GM21576 (cell line): ENCODE data around the gene POLR3E.
"Not testable (repeated sequence)": the region's sequence is repeated elsewhere in the genome, so short reads cannot be mapped to it uniquely, and the experiment has no call there.

ENCODE experiments used
- ATAC-seq: cut with Tn5 transposase; IDR thresholded peaks from one replicate; pipeline ENCODE4 v1.9.1; 2021; ENCODE audit warnings: mild to moderate bottlenecking, moderate library complexity; ENCODE audit not compliant: unreplicated experiment

POLR3E gene

DNA sequence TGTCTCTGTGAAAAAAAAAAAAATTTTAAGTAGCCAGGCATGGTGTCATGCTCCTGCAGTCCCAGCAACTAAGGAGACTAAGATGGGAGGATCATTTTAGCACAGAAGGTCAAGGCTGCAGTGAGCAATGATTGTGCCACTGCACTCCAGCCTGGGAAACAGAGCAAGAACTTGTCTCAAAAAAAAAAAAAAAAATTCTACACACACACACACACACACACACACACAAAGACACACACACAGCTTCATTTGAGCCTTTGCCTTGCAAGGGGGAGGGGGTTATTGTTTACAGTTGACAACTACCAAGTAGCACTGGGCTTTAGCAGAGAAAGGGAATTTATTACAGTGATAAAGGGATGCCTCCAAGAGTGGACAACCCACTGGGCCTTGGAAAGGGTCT, 4.9 kb upstream of the POLR3E start:
- ATAC-seq, result no peak

DNA sequence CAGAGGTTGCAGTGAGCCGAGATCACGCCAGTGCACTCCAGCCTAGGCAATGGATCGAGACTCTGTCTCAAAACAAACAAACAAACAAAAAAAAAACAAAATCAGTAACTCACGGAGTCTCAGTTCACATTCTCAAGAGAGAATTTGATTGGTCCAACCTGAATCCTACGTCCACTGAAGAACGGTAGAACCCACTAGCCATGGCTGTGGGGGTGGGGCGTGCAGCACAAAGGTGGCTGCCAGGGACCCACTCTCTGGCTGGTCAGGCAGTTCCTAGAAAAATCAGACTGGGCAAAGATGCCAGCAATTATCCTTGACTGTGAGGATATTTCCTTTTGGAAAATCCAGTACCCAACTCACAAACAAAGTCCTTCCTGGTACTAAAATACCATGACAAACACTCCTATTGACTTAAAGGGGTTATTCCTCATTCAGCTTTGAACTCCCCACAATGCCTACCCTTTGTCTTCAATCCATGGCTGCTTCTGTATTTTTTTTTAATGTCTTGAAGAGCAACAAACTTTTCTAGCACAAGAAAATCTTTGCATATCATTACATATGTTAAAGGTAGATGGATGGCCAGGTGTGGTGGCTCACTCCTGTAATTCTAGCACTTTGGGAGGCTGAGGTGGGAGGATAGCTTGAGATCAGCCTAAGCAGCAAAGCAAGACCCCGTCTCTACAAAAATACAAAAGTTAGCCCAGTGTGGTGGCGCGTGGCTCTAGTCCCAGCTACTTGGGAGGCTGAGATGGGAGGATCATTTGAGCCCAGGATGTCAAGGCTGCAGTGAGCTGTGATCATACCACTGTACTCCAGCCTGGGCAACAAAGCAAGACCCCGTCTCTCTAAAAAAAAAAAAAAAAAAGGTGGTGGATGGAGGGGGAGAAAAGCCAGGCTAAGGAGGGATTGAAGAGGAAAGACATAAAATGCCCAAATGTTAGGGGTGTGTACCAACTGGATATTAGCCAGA, 3.8 kb upstream of the POLR3E start:
- ATAC-seq, result no peak

DNA sequence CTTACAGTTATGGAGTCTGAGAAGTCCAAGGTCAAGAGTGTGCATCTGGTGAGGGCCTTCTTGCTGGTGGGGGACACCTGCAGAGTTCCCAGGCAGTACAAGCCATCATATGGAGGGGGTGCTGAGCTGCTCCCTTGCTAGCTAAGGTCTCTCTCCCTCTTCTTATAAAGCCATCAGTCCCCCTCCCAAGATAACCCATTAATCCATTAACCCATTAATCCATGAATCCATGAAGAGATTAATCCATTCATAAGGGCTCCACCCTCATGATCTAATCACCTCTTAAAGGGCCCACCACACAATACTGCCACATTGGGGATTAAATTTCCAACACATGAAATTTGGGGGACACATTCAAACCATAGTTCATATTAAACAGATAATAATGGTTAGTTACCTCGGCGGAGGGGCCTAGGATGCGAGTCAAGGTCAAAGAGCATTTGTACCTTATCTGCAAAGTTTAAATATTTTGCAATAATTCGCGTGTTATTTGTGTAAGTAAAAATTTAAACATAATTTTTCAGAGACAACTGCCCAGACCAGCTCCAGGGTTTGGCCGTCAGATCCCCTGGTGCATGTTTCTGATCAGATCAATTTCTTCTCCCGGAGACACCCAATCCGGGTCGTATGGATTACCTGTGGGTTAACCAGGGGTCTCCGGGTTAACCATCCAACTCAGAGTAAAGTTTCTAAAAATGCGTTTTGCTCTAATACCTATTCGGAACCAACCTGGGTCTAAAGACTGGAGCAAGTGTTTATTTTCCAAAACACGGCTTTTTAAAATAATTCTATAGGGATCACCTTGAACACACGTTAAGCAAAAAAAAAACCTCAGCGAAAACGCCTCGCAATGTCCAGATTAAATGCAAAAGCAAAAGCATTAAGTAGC, 740 bp upstream of the POLR3E start:
- ATAC-seq, result no peak

DNA sequence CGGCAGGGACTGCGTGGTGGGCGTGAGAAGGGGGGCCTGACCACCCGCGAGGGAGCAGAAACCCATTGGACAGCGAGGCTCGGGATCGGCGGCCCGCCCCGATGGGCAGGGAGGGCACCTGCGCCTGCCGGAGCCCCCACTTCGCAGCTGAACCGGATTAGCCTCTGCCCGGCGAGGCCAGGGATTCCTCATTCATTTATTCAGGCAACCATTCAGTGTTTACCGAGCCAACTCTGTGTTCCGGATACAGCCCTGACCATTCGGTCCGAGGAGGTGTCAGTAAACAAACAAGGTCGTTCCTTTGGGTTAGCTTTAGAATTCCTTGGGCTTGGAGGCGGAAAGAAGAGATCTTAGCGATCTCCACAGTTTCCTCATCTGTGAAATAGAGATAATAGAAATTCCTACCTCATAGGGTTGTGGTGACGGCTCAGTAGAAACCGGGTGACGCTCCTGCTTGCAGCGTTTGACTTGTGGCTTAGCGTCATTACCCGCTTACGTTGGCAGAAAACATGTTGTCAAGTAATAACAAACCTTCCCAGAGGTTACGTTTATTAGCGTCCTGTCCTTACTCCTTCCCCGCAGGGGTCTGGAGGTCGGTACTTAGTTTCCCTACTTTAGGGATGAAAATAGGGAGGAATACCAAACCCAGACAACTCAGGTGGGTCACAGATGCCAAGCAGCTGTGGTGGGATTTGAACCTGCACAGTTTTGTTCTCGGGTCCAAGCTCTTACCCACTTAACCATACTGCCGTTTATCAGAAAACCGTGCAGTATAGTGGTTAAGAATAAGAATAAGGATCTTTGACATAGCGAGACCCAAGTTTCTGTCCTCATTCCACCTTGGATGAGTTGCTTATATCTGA, 893 bp downstream of the POLR3E start:
- ATAC-seq, result peak; percentile 32

DNA sequence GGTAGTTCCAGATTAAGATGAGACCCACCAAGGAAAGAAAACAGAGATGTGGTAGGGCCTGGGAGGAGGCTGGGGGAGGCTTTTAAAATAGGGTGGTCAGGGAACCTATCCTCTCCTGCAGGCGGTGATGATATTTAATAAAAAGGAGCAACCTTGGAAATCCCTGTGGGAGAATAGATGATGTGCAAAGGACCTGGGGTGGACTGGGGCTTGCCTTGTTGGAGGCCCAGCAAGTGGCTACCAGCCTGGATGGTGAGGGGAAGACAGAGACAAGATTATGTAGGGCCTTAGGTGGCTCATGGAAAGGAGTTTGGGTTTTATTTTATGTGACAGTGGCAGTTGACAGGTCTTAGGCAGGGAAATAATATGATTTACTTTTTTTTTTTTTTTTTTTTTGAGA, 1.8 kb downstream of the POLR3E start:
- ATAC-seq, result no peak

DNA sequence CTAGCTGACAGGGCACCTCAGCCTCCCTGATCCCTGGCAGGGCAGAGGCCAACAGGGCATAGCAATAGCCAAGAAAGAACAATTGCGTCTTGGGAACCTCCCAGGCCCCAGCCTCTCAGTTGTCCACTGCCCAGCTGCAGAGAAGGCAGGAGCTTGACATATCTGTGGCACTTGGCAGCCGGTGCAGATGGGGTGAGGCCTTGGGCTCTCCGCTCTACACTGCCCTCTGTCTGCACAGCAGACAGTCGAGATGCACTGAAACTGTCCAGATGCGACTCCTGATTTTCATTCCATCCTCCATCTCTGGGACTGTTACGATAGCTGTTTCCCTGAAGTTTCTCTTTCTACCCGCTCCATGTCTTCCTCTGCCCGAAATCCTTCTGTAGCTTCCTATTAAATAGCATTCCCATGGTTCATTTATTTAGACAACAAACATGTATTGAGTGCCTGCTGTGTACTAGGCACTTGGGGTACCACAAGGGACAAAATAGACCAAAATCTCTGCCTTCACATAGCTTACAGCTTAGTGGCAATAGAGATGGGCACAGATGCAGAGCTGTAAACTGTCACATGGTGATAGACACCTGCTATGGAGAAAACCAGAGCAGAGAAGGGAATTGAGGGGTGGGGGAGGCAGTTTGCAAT, 3.3 kb downstream of the POLR3E start:
- ATAC-seq, result no peak

DNA sequence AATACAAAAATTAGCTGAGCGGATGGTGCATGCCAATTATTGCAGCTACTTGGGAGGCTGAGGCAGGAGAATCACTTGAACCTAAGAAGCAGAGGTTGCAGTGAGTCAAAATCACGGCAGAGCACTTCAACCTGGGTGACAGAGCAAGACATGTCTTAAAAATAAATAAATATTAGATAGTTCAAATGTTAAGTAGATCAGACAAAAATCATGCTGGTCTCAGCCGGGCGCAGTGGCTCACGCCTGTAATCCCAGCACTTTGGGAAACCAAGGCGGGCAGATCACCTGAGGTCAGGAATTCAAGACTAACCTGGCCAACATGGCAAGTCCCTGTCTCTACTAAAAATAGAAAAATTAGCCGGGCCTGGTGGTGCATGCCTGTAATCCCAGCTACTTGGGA, 4.2 kb downstream of the POLR3E start:
- ATAC-seq, result not testable (repeated sequence)

DNA sequence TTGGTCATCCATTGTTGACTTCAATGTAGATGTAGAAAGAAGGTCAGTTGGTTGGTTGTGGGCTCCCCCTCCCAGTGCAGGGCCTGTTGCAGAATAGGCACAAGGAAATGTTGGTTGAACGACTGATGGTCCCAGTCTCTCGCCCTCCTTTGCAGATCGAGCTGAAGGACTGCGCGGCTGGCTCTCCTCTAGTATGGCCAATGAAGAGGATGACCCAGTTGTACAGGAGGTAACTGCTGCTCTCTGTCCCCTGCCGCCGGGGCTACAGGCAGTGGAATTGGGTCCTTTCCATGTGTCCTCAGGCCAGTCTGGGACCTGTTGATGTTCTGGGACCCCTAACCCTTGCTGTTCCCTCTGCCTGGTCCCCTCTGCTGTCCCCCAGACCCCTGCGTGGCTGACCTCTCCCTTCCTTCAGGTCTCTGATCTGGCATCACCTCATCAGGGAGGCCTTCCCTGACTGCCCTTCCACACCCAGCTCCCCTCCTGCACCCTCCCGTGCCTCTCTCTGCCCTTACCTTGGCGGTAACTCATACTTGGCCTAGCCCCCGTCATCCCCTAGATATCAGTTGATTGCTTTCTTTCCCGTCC, 5.7 kb downstream of the POLR3E start:
- ATAC-seq, result no peak

DNA sequence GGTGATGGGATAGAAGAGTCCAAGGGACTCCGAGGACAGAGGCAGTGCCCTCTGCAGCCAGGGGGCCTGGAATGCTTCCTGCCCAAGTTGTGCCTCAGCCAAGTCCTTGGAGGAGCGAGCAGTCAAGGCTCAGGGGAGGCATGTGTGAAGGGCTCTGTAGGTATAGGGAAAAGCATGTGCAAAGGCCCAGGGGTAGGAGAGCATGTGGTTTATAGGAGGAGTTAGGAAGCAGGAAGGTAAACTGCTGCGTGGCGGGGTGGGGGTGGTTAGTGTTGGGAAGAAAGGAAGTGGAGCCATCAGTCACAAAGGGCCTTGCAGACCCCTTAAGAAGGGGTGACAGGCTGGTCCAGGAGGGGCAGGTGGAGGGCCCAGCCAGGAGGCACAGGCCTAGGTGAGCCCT, 7.2 kb downstream of the POLR3E start:
- ATAC-seq, result no peak

DNA sequence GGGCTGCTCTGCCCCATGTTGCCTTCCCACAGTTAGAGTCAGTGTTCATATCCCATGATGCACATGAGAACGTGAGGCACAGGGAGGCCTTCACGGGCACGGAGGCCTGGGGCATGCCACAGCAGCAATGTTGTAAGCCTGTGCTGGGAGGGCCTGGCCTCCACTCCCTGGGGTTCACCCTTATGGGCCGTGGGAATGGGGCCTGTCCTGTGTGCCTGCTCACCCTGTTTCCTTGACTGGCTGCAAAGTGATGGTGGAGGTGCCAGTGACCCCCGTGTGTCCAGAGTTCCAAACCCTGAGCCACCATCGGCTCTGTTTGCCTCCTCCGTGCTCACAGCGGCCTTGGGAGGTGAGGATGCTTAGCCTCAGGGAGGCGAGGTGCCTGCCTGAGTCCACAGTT, 9.6 kb downstream of the POLR3E start:
- no peak for ATAC-seq

DNA sequence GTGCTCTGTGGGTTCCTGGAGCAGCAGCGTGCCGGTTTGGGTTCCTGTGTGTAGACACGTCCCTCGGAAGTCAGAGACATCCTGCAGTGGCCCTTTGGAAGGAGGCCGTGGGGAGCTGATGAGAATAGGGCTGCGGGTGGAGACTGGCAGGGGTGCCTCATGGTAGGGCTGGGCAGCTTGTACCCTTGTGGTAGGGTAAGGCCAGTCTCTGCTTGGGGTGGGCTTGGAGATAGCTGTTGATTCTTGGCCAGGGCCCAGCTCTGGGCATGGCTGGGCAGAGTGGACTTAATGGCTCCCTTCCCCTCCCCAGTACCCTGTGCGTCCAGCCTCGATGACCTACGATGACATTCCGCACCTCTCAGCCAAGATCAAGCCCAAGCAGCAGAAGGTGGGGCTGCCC, 10.6 kb downstream of the POLR3E start:
- ATAC-seq, result no peak

DNA sequence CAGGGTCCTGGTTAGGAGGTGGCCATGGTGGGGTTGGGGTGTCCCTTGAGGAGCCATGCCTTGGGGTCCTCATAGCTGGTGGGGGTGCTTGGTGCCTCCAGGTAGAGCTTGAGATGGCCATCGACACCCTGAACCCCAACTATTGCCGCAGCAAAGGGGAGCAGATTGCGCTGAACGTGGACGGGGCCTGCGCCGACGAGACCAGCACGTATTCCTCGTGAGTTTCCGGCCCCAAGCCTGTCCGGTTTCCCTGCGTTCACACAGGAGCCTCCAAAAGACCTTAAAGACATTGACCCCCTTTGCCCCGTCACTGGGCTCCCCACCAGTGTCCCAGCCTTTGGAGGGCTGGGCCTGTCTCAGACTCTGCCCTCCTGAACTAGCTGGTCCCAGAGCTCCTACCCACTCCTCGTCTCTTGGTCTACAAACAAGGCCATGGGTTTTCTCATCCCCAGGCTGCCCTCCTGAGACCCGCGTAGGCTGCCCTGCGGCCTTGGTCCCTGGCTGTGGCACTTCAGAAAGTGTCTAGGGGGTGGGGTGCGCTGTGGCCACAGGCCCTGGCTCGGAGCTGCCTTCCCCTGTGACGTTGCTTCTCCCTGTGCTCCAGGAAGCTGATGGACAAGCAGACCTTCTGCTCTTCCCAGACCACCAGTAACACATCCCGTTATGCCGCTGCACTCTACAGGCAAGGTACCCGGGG, 11.8 kb downstream of the POLR3E start:
- ATAC-seq, result no peak

DNA sequence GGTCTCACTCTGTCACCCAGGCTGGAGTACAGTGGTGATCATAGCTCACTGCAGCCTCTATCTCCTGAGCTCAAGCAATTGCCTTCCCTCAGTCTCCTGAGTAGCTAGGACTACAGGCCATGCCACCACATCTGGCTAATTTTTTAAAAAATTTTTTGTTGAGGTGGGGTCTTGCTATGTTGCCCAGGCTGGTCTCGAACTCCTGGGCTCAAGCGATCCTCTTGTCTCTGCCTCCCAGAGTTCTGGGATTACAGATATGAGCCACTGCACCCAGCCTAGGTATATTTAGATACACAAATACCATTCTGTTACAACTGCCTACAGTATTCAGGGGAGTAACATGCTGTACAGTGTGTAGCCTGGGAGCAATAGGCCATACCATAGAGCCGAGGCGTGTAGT, 14.3 kb downstream of the POLR3E start:
- no peak for ATAC-seq

DNA sequence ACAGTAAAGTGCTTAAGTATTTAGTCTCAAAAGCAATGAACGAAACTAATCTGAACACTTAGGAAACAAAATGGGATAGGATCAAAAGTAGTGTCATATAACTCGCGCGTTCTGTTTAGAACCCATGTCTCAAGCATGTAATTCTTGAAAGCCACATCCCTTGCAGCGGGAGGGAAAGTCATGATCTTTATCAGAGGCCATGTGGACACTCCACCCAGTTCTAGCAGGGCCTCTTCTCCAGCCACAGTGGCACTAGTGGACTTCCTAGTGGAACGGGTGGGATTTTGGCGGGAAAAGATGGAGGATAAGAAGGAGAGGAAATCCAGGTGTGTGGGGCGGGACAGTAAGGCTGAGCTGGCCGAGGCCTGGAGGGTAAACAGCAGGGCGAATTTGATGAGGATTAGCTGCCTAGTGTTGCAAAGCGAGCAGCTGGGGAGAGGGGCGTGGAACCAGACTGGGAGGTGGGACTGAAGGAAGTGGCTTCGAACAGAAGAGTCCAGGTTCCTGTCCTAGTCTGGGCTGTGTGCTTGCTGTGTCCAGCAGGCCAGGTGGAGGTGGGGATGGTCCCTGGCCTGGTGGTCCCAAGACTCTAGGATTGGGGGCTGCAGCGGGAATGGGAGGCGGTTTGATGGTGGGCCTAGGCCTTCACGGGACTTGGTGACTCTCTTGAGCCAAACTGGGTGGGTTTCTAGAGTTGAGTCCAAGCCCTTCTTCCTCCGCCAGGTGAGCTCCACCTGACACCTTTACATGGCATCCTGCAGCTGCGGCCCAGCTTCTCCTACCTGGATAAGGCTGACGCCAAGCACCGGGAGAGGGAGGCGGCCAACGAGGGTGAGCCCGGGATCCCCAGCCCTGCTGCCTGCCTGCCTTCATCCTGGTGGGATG, 15.9 kb downstream of the POLR3E start:
- ATAC-seq, result no peak

DNA sequence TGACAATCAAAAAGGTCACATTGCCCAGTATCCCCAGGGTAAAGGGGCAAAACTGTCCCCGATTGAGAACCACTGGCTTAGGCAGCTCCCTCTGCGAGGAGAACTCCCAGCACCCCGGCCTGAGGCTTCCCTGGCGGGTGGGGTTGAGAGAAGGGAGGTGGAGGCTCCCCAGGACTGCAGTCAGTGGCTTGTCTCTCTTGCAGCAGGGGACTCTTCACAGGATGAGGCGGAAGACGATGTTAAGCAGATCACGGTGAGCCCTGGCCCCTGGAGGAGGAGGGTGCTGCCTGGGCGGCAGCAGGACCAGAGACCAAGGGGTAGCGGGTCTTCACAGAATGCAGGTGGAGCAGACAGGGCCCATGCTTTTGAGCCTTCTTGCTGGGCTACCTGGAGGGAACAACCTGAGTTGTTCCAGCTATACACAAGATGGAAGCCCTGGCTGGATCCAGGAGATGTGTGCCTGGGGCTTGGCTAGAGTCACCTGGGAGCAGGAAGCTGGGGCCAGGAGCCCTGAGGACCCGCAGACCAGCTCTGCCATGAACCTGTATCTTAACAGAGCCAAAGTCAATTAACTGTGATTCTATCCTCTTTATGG, 16.8 kb downstream of the POLR3E start:
- ATAC-seq, result no peak

DNA sequence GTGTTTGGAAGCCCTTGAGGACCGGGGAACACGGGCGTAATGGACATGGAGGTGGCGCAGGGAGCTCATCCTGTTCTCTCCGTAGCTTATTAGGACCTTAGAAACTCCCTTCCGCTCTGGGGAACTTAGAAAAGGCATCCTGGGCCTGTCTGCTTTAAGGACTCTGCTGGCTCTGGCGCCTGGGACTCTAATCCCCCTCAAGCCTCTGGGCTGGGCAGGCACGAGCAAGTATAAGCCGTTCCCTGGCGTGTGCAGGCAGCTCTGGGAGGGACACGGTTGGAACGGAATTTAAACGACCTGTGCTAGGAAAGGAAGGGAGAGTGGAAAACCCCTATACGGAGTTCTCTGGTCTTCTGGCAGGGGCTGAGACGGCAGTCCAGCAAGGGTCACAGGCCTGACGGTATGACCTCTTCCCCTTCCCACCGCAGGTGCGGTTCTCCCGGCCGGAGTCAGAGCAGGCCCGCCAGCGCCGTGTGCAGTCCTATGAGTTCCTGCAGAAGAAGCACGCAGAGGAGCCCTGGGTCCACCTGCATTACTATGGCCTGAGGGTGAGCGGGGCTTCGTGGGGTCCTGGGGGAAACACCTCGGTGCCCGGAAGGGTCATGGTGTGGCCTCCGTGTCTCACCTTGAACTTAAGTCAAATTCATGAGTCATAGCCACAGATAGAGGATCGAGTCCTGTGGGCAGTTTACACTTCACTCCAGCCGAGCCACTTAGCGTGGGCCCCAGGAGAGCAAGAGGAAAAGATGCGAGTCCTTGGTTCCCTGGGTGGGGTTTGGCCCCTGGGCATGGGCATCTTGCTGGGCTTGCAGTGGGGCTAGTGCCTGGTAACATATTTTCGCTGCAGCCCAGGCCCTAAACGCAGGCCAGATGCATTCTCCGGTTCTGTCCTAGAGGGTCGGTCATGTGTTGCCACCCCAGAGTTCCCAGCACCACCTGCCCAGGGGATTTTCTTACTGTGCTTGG, 17.7 kb downstream of the POLR3E start:
- no peak for ATAC-seq

DNA sequence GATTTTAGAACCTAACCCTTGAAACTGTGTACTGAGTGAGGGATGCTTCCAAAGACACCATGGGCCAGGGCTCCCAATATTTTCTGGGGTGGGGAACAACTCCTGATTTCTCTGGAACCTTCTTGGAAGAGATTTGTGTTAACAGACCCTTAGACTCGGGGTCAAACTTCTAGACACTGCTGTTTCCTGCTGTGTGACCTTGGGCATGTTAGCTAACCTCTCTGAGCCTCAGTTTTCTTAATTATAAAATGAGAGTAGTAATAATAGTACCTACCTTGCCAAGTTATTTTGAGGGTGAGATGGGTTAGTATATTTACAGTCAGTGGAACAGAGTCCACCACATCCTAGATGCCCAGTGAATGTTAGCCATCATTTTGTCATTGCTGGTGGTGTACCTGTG, 18.8 kb downstream of the POLR3E start:
- ATAC-seq, result no peak
